Left renal cortex interstitium (tissue), 4 donors: ENCODE data around the gene VEGFA. TPM values are rescaled to one million over a fixed set of nuclear protein-coding genes. Genes with fewer than 3 reads are reported as not detected.

Source experiments
- DNase-seq, 4 donors: peaks; one replicate each; pipeline ENCODE4 v3.0.0-alpha.2; 2013; ENCODE audit warnings: low read depth in 4 of 4, low spot score in 2 of 4, missing footprints in 1 of 4
- polyA plus RNA-seq, 4 donors: library from polyadenylated mRNA; unstranded; fragments of 120-200 nt; gene quantifications; one replicate each; pipeline ENCODE4 v1.2.1, GENCODE V29; 2013; ENCODE audit not compliant: insufficient read length in 4 of 4

VEGFA gene
- polyA plus RNA-seq = 100 to 1,000 TPM; 222 to 402 (median 302) TPM

DNA sequence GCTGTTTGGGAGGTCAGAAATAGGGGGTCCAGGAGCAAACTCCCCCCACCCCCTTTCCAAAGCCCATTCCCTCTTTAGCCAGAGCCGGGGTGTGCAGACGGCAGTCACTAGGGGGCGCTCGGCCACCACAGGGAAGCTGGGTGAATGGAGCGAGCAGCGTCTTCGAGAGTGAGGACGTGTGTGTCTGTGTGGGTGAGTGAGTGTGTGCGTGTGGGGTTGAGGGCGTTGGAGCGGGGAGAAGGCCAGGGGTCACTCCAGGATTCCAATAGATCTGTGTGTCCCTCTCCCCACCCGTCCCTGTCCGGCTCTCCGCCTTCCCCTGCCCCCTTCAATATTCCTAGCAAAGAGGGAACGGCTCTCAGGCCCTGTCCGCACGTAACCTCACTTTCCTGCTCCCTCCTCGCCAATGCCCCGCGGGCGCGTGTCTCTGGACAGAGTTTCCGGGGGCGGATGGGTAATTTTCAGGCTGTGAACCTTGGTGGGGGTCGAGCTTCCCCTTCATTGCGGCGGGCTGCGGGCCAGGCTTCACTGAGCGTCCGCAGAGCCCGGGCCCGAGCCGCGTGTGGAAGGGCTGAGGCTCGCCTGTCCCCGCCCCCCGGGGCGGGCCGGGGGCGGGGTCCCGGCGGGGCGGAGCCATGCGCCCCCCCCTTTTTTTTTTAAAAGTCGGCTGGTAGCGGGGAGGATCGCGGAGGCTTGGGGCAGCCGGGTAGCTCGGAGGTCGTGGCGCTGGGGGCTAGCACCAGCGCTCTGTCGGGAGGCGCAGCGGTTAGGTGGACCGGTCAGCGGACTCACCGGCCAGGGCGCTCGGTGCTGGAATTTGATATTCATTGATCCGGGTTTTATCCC is at the start of gene VEGFA:
TSS of gene VEGFA (plus strand) at position 686 of the 846 bp plus-strand sequence.
- DNase-seq = peak in 3 of 4 donors; percentile 73 to 85 (median 85)

DNA sequence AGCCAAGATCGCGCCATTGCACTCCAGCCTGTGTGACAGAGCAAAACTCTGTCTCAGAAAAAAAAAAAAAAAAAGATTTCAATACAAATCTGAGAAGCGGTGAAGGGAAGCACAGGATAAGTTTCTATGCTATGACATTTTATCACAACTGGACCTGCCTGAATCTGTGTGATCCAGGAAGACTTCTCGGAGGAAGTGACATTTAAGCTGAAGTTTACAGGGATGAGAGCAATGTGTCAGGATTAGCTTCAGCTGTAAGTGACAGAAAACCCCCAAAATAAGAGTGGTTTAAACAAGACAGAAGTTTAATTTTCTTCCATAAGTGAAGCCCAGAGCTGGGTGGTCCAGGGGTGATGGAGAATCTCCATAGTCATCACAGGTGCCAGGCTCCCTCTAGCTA is 49.0 kb upstream of the VEGFA start:
- DNase-seq = no peak

- DNase-seq = no peak
These were observed 47.0 kb upstream of the VEGFA start for GRCh38 chr6:43722920-43723545.

DNA sequence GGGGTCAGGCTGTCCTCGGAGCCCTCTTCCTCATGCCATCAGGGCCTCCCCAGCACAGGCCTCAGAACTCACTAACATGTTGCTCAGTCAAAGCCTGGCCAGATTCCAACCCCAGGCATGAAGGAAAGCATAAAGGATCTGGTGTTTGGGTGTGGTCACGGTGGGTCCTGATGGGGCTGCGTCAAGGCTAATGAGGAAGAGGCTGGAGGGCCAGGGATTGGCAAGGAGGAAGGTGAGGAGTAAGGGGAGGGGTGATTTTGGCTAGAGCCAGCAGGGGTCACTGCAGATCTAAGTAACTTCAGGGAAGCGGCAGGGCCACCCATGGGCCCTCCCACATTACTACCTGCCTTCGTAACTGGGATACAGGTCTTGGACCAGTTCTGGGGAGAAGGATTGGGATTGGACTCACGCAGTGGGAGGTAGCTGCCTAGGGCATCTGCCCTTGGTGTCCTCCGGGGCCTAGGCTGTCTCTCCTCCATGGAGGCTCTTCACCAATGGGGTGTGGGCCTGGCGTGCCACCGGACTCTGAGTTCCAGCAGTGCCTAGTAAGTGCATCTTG is 46.2 kb upstream of the VEGFA start:
- DNase-seq = no peak

DNA sequence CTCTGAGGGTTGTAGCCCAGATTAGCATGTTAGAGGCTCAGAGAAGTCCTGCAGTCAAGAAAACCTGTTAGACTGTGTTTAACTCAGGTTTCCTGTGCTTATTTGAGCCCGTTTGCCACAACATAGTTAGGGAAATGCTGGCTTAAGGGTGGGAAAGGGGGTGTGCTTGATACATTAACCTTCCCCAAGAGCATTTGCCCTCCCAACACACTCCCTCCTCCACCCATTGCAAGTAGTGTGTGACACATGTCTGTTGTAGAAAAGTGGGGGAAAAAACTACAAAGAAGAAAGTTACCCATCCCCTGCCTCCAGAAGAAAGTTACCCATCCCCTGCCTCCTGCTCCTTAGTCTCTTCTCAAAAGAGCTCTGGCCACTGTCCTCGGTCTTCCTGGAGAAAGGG is 45.7 kb upstream of the VEGFA start:
- no peak for DNase-seq

- DNase-seq = no peak
These were observed 44.9 kb upstream of the VEGFA start for GRCh38 chr6:43724914-43725642.

GRCh38 chr6:43725643-43726580 is 44.1 kb upstream of the VEGFA start:
- no peak for DNase-seq

- DNase-seq = no peak
These were observed 42.4 kb upstream of the VEGFA start for GRCh38 chr6:43727634-43728033.

GRCh38 chr6:43728586-43728985 is 41.4 kb upstream of the VEGFA start:
- DNase-seq = no peak

- DNase-seq = no peak
These were observed 40.5 kb upstream of the VEGFA start for GRCh38 chr6:43729537-43729936.

- DNase-seq = no peak
These were observed 39.4 kb upstream of the VEGFA start for GRCh38 chr6:43730634-43731033.

DNA sequence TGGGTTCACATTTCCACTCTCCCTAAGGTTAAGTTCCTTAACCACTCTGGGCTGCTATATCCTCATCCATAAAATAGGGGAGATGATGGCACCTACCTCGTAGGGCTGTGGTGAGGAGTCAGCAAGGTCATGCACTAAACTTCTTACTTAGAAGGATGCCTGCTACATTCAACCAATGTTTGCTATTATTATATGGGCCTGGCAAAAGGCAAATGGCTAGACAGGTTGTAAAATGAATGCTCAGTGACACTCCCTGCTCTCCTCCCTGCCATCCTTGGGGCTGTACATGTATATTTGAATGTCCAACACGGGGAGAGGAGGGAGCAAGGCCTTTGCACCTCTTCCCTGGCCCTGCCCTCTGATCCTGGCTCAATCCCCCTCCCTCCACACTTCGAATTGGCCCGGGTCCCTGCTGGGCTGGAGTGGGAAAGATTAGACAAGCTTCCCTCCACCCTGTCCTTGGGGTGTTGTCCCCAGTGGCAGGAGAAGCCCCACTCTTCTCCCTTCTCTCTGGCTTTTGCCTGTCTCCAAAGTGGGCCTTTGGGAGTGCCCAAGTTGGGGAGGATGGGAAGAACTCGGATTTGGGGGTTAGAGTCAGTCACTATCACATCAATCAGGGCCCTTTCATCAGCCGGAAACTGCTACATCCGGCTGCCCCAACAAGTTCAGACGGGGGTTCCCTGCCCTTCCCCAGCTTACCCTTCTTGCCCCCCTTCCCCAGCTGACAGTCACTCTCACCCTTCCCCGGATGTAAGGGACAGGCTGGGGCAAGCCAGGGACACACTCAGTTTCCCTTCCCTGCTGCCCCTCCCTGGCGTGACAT is 36.3 kb upstream of the VEGFA start:
- DNase-seq = no peak

DNA sequence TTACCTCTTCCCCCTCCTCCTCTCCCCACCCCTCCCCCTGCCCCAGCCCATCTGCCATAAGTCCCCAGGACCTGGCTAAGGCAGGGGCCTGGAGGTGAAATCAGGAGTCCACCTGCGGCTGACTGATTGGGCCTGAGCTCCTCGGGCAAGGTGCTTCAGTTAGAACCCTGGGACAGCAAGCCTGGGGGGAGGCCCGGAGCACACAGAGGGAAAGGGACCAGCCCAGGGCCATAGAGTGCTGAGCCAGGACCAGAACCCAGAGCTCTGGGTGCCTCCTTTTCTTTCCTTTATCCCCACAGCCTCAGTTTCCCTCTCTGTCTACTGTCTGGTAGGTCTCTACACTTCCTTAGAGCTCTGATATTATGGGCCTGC is 35.7 kb upstream of the VEGFA start:
- DNase-seq = no peak

GRCh38 chr6:43735642-43736199 is 34.3 kb upstream of the VEGFA start:
- DNase-seq = no peak

DNA sequence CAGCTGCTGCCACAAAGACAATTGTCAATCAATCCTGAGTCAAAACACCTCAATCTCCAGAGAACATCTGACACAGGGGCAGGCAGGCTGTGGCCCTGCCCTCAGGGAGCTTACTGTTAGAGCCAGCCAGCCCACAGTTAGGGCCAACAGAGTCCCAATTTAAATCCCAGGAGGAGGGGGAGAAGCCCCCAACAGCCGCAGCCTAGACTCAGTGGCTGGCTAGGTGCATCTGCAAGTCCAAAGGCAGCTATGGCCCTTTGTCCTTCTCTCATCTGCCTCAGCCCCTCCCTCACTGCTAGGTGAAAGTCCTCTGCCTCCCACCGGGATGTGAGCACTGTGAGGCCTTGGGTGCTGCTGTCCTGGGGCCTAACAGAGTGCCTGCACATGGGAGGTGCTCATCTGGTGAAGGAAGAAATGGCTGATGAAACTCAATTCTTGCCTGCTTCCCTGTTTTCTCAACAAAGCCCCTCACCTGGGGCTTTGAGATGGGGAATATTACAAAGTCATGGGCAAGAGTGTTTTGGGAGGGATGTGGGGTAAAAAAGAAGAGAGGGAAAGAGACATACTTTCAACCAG is 33.7 kb upstream of the VEGFA start:
- DNase-seq = no peak

GRCh38 chr6:43736844-43737243 is 33.2 kb upstream of the VEGFA start:
- no peak for DNase-seq

DNA sequence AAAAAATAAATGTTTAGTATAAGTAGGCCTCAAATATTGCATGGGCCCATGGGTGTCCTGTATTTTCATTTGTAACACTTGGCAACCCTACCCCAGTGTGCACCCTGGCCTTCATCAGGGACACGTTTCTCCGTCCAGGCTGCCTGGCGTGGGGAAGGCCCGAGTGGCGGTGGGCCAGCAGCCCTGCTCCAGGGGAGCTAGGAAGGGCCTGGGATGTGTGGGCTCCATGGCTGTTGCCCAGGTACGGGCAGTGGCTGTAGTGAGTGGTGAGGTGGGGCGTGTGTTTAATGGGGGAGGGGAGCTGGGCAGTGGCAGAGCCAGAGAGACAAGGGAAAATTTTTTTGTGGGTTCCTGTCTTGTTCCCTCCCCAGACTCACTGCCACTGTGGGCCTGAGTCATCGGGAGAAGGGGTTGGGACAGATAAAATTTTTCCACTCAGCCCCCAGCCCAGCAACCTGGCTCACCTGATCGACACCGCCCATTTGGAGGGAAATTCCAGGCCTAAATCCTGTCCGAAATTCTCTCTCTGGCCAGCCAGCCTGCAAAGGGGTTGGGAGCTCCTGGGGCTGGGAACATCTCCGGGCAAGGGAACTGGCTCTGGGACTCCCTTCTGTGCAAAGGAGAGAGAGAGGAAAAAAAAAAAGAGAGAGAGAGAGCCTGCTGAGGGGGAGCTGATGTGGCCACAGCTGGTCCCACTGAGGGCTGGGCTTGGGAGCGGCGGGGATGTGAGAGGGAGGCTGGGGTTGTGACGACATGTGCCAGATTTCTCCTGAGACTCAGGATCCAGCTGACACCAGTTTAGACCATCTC is 32.5 kb upstream of the VEGFA start:
- DNase-seq = no peak

DNA sequence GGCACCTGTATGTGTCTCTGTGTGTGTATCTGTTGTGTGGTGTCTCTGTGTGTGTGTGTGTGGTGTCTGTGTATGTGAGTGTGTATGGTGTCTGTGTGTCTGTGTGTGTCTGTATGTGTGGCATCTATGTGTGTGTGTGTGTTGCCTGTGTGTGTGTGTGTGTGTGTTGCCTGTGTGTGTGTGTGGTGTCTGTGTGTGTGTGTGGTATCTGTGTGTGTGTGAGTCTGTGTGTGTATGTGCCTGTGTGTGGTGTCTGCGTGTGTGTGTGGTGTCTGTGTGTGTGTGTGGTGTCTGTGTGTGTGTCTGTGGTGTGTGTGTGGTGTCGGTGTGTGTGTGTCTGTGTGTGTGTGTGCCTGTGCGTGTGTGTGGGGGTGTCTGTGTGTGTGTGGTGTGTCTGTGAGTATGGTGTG is 31.7 kb upstream of the VEGFA start:
- DNase-seq = no peak
